ENCODE results near the gene TARBP1. TPM values are rescaled to one million over a fixed set of nuclear protein-coding genes. Genes with fewer than 3 reads are reported as not detected.

Gene TARBP1
- total and polyA plus RNA-seq, 2 of the 13 experiments (the other 11 are each of a cell fraction or from before 2014, with no cell fraction given): 37.7 to 67.0 TPM

DNA sequence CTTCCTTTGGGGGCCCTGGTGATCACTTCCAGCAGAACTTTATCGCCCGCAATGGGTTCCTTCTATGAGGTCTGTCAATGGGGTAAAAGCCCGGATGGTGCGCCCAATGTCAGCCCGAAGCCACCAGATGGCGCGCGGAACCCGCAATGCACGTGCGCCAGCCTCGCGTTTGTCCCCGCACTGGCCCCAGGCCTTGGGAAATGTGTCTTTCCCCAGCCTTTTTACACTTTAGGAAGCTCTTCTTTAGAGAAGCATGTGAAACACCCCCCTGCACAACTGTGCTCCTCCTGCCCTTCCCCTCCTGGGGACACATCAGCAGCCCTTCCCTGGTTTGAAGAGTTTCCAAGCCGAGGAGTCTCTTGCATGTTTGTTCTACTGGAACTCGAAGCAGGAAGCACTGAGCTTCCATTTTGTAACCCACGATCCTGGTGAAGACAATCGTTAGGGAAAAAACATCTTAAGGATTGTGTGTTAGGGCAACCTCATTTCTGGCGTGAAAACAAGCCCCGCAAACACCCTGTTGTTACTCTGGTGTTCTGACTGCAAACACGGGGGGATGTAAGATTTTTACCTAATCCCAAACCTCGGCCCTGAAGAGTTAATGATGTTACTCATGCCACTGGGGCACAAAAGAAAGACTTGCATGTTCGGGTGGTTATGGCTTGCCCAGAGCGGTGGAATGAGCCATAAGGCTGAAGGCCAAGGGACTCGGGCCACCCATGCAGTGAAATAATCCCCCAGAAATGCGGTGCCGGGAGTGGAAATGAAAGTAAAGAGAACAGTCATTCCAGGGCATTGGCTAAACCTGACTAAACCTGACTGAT lies 20.4 kb upstream of the TARBP1 start (continued):
- TF ChIP-seq GATA4 (IDR thresholded peaks at IDR 0.05; ENCODE audit: borderline replicate concordance, low read depth) (no peak), KDM5B (CRISPR knock-in tag; IDR thresholded peaks at IDR 0.05; ENCODE audit: borderline replicate concordance) (peak; percentile 88; the same call in 1 of the 2 replicates), ZNF350 (CRISPR knock-in tag; IDR thresholded peaks at IDR 0.05; ENCODE audit: borderline replicate concordance, low read depth) (peak; percentile 72; the same call in 1 of the 2 replicates), SSRP1 (CRISPR knock-in tag; IDR thresholded peaks at IDR 0.05) (peak; percentile 21; the same call in 1 of the 2 replicates), ZNF124 (CRISPR knock-in tag; IDR thresholded peaks at IDR 0.05) (peak; percentile 71; the same call in 1 of the 2 replicates), SMAD3 (CRISPR knock-in tag; IDR thresholded peaks at IDR 0.05) (0 out of 2 replicates have a peak, but pooled peaks have one; percentile 44), ZNF10 (CRISPR knock-in tag; IDR thresholded peaks at IDR 0.05; ENCODE audit: borderline replicate concordance, low read depth) (no peak), ZFP37 (CRISPR knock-in tag; IDR thresholded peaks at IDR 0.05; ENCODE audit: borderline replicate concordance) (no peak), MTA3 (CRISPR knock-in tag; IDR thresholded peaks at IDR 0.05) (no peak), ZNF280B (CRISPR knock-in tag; IDR thresholded peaks at IDR 0.05; ENCODE audit: borderline replicate concordance) (peak; percentile 30; the same call in 1 of the 2 replicates), CEBPG (CRISPR knock-in tag; IDR thresholded peaks at IDR 0.05) (peak; percentile 53; the same call in 1 of the 2 replicates), ZBTB25 (CRISPR knock-in tag; IDR thresholded peaks at IDR 0.05) (peak; percentile 56; the same call in 1 of the 2 replicates), FOSL2 (CRISPR knock-in tag; IDR thresholded peaks at IDR 0.05) (peak; percentile 49; the same call in 1 of the 2 replicates), GATAD2A (CRISPR knock-in tag; IDR thresholded peaks at IDR 0.05) (peak; percentile 67), SMC3 (IDR thresholded peaks at IDR 0.05; ENCODE audit: low read length) (peak; percentile 81; the same call in 1 of the 2 replicates), CCDC6 (CRISPR knock-in tag; IDR thresholded peaks at IDR 0.05) (no peak), THAP11 (CRISPR knock-in tag; IDR thresholded peaks at IDR 0.05) (peak; percentile 43; the same call in 1 of the 2 replicates), ZMYM4 (CRISPR knock-in tag; IDR thresholded peaks at IDR 0.05) (peak; percentile 63)
- TF ChIP-seq, protein P1, sequence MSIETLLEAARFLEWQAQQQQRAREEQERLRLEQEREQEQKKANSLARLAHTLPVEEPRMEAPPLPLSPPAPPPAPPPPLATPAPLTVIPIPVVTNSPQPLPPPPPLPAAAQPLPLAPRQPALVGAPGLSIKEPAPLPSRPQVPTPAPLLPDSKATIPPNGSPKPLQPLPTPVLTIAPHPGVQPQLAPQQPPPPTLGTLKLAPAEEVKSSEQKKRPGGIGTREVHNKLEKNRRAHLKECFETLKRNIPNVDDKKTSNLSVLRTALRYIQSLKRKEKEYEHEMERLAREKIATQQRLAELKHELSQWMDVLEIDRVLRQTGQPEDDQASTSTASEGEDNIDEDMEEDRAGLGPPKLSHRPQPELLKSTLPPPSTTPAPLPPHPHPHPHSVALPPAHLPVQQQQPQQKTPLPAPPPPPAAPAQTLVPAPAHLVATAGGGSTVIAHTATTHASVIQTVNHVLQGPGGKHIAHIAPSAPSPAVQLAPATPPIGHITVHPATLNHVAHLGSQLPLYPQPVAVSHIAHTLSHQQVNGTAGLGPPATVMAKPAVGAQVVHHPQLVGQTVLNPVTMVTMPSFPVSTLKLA (IDR thresholded peaks at IDR 0.05): no peak
- TF ChIP-seq, protein P2, sequence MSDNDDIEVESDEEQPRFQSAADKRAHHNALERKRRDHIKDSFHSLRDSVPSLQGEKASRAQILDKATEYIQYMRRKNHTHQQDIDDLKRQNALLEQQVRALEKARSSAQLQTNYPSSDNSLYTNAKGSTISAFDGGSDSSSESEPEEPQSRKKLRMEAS (IDR thresholded peaks at IDR 0.05): peak; percentile 93
- TF ChIP-seq, protein P3, sequence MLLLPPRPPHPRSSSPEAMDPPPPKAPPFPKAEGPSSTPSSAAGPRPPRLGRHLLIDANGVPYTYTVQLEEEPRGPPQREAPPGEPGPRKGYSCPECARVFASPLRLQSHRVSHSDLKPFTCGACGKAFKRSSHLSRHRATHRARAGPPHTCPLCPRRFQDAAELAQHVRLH (CRISPR knock-in tag; IDR thresholded peaks at IDR 0.05; ENCODE audit: borderline replicate concordance, low read depth): 0 out of 2 replicates have a peak, but pooled peaks have one; percentile 45
- TF ChIP-seq, protein P4, sequence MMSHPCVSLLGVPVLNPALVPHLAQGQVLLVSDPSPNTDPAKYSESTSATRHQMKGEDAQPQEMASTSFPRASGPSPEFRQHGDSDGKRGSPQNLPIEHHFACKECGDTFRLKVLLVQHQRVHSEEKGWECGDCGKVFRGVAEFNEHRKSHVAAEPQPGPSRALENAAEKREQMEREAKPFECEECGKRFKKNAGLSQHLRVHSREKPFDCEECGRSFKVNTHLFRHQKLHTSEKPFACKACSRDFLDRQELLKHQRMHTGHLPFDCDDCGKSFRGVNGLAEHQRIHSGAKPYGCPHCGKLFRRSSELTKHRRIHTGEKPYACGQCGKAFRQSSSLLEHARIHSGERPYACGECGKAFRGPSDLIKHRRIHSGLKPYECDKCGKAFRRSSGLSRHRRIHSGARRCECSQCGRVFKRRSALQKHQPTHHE (CRISPR knock-in tag; IDR thresholded peaks at IDR 0.05; ENCODE audit: borderline replicate concordance): 0 out of 2 replicates have a peak, but pooled peaks have one; percentile 51
